ENCODE results near the gene PSMC4. TPM values are rescaled to one million over a fixed set of nuclear protein-coding genes. Genes with fewer than 3 reads are reported as not detected.

The PSMC4 gene
- total RNA-seq = 91.5 and 96.7 TPM in 2 replicates

DNA sequence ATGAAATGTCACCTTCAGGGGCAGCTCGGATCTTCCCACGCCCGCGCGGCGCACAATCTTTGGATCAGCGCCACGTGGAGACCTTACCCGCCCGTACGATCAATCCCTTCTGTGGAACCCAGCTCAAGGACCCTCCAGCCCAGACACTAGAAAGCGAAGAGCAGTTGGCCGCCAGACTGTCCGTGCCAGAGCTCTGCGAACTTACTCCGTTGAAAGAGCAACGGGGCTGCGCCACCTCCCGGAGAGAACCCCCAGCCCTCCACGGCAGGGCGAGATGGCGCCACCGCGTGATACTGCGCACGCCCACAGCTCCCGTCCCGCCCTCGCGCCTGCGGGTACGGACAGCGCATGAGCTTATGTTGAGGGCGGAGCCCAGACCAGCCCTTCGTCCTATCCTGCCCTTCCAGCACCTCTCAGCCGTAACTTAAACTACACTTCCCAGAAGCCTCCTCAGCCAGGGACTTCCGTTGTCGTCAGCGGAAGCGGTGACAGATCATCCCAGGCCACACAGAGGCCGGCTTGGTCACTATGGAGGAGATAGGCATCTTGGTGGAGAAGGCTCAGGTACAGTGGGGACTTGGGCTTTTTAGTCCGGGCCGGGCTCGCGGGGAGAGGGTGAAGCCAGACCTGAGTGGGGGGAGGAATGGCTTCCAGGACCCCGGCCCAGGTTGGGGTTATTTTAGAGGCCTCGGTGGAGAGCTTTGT lies at the start of gene PSMC4:
Gene PSMC4, plus strand, starts transcription at position 491 of the 705 bp plus-strand sequence. Its CDS starts 38 bp downstream, at position 529.

GRCh38 chr19:39934584-39935363 lies 36.2 kb upstream of the PSMC4 start, which contains the start of gene FCGBP:
TSS of gene FCGBP (minus strand) at chr19:39934634.

GRCh38 chr19:39996811-39997637 lies 26.1 kb downstream of the PSMC4 start, which contains the start of gene ZNF546:
TSS of gene ZNF546 (plus strand) at chr19:39997060. CDS start at chr19:39998327, 1,267 bp downstream.

Other genes starting within 250 kb of the PSMC4 start
- gene CLC, start 233.1 kb upstream of the PSMC4 start, total RNA-seq = not detected in 2 replicates
- not detected in 2 replicates for gene LEUTX, start 192.3 kb upstream of the PSMC4 start, total RNA-seq
- gene DYRK1B, start 137.0 kb upstream of the PSMC4 start, total RNA-seq = 8.6 and 14.1 TPM in 2 replicates
- gene FBL, start 124.8 kb upstream of the PSMC4 start, total RNA-seq = 152 and 200 TPM in 2 replicates
- gene FCGBP, start 36.5 kb upstream of the PSMC4 start, total RNA-seq = 0.13 and 0.19 TPM in 2 replicates
- gene ZNF546, start 25.9 kb downstream of the PSMC4 start, total RNA-seq = 5.6 and 5.9 TPM in 2 replicates
- gene ZNF780B, start 85.1 kb downstream of the PSMC4 start, total RNA-seq = 15.7 and 17.3 TPM in 2 replicates
- gene ZNF780A, start 119.8 kb downstream of the PSMC4 start, total RNA-seq = 14.1 and 14.3 TPM in 2 replicates
- gene MAP3K10, start 220.3 kb downstream of the PSMC4 start, total RNA-seq = 5.8 and 7.3 TPM in 2 replicates
- not detected in 2 replicates for gene TTC9B, start 247.2 kb downstream of the PSMC4 start, total RNA-seq

Measured in aortic smooth muscle cell (primary cell).